GM18526 (cell line): ENCODE data around the gene TJP1.

Source experiments
- POLR2A ChIP-seq: IDR thresholded peaks from 3 replicates; pipeline ENCODE4 v1.6.1; 2011; ENCODE audit not compliant: insufficient read length; ENCODE audit errors: extremely low read depth

TJP1 gene

DNA sequence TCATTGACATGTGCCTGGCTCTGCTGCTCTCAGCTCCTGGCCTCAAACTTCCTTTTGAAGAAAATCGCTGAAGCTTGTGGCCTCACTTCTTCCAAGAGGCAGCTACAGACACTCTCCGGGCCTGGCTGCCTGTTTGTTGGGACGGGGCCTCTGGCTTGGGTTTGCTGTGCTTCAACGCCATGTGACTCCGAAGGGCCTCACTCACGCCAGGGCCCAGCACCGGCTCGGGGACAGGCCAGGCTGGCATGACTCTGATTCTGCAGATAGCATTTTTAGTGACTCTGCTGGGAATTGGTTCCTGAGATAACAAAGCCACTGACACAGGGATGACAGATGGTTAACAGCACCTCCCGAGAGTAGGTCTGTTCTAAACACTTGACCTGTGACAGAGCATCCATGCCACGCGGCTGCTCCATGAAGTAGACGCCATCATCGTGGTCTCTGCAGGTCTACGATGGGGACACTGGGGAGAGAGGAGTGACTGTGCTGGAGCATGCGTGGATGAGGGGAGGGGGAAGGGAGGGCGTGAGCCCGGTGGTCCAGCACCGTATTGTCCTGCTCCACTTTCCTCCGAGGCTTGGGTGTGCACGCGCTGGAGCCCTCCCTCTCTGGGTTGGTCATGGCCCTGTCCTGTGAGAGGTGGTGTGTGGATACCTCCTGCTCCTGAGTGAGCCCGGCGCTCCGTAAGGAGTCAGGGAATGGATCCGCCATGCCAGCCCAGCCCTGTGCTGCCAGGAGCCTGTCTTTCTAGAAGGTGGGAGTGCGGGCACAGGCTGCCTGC is 133.6 kb downstream of the TJP1 start:
- no peak for TF ChIP-seq POLR2A

- TF ChIP-seq POLR2A: no peak
These were observed 134.2 kb downstream of the TJP1 start for GRCh38 chr15:29687939-29688505.

DNA sequence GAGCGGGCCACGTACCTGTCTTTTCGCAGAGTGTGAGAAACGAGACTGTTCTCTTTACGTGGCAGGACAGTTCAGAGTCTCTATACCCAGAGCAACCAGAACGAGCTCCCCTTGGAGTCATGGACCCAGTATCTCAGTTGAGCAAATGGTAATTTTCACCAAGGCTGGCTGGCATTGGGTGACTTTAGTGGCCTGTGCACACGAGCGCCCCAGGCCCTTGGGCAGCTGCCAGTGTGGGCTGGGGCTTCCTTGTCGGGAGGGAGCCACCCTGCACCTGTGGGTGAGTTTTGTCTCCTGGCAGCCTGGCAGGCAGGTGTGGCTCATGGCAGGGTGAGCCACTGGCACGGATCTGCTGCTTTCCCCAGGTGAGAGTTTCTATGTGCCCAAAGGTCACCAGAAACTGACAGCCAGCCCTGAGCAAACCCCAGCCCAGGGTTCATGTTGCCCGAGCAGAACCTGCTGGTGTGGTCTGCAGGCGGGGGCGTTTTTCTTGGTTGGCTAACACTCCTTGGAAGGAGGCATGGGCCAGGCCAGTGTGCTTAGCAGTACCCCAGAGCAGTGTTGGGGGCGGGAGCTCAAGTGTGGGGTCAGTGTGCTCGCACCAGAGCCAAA is 135.0 kb downstream of the TJP1 start:
- no peak for TF ChIP-seq POLR2A

- no peak for TF ChIP-seq POLR2A
These were observed 135.6 kb downstream of the TJP1 start for GRCh38 chr15:29686445-29687203.

DNA sequence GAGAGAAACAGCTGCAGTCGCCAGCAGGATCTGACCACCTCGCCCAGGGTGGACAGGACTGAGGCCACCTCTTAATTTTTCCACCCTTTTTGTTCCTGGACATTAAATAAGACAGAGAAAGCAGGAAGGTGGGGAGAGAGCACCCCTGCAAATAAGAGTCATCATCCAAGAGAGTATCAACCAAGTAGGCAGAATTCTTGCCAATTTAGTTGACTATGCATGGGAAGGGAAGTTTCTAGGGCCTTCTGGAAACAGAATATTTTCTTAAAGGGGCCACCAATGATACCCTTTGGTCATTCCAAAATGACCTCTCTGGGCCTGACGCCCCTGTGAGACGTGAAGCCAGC is 136.2 kb downstream of the TJP1 start:
- no peak for TF ChIP-seq POLR2A

GRCh38 chr15:29685156-29686078 is 136.9 kb downstream of the TJP1 start:
- no peak for TF ChIP-seq POLR2A

DNA sequence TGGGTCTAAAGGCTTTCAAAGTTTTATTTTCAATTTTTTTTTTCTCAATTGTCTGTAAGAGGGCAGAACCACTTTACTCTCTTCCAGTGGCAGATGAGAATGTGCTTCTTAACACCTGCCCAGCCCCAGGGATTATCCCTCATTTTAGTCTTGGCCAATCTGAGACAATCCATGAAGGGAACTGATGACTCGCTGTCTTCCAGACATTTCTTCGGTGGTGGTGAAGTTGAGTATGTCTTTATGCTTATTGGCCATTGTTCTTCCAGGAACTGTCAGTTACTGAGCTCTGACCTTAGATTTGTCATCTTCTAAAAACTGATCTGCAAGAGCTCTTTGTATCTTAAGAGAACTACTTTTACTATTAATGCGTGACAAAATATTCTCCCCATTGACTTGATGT is 139.5 kb downstream of the TJP1 start:
- no peak for TF ChIP-seq POLR2A

- TF ChIP-seq POLR2A: no peak
These were observed 139.9 kb downstream of the TJP1 start for GRCh38 chr15:29682361-29682760.

DNA sequence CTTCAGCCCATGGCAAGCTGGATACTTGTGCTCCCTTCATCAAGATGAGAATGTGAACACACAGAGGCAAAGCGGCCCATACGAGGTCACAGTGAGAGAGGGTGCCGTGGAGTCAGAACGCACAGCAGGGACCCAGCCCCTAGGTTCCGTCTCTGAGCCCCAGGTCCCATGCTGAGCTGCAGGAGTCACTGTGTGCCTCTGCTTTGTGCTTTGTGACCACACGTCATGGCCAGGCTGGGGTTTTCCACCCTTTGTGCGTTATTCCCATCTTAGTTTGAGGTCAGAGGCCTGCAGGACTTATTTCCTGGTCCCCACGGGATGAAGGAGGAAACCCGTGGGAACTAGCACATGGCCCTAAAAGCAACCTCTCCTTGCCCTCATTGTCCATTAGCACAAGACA is 140.3 kb downstream of the TJP1 start:
- no peak for TF ChIP-seq POLR2A

DNA sequence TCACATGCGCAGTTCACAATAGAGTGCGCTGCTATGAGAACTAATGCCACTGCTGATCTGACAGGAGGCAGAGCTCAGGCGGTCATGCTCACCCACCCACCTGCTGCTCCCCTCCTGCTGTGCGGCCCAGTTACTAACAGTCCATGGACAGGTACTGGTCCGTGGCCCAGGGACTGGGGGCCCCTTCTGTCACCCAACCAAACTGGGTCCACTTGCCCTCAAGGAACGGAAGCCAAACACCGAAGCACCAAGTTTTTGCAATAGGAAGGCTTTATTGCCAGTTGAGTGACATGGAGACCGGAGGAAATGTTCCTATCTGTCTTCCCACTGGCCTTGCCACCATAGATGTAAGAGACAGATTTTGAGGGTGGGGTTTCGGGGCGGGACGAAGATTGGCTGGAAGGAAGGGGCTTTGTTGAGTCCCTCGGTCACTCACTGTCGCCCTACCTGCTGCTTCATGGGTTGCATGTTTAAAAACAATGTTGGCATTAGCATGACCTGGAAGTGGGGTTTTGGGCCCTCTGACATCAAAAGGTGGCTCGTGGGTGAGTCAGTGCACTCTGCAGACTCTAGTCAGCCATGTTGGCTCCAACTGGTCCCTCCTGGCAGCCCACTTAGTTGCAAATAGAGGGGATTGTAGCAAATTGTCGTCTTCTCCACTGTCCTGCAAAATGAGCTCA is 141.0 kb downstream of the TJP1 start:
- TF ChIP-seq POLR2A: no peak

GRCh38 chr15:29680465-29681165 is 141.7 kb downstream of the TJP1 start:
- no peak for TF ChIP-seq POLR2A

- TF ChIP-seq POLR2A: no peak
These were observed 143.7 kb downstream of the TJP1 start for GRCh38 chr15:29678504-29679034.

DNA sequence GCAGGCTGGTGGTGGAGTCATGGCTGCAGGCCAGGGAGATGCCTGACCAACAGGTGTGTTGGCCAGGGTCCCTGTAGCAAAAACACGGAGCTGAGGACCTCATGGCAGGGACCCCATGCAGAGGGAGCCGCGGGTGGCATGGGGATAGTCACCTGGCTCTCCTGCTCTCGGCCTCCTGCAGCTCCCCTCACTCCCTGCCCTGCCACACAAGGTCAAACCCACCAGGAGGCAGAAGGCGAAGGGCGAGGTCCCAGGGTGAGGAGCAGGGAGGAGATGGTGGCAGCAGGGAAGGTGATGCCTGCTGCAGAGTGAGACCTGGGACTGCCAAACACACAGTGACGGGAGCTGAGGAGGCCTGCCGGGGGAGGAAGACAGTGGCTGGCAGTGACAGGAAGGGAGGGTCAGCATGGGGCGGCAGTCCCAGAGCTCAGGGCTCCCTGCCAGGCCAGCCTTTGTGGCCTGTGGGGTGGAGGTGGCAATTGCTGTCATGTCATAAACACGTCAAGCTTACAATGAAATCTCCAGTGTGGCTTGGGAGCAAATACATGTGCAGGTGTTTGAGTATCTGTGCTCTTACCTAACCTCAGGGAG is 144.3 kb downstream of the TJP1 start:
- no peak for TF ChIP-seq POLR2A
